Natural killer cell treated with Interleukin-12 subunit alpha and Interleukin-12 subunit beta and Interleukin-15 and Interleukin-18, amount 100 ng/mL, for 72 hours (primary cell): ENCODE data around the gene PTMS. TPM values are rescaled to one million over a fixed set of nuclear protein-coding genes. Genes with fewer than 3 reads are reported as not detected.

Experiments
- ATAC-seq, 2 donors: fragments of 150-1000 bp; cut with Tn5 transposase in 1 of 2; sonication (Bioruptor Pico), chemical (Tn5 transposase) in 1 of 2; 2 replicates each; pipeline ENCODE4 v1.10.0; 2021
- DNase-seq: peaks from one replicate; pipeline ENCODE4 v3.0.0; 2022; ENCODE audit warnings: low spot score
- H3K27ac Mint-ChIP-seq, 2 donors: 1 replicate in 1 of 2; 2 replicates in 1 of 2; pipeline ENCODE4 v1.8.0; 2022; ENCODE audit warnings: mixed read lengths in 2 of 2, mild to moderate bottlenecking in 1 of 2, moderate library complexity in 1 of 2
- H3K27me3 Mint-ChIP-seq, 2 donors: 1 replicate in 1 of 2; 2 replicates in 1 of 2; pipeline ENCODE4 v1.8.0; 2022; ENCODE audit warnings: mixed read lengths in 2 of 2
- H3K36me3 Mint-ChIP-seq: one replicate; pipeline ENCODE4 v1.8.0; 2022; ENCODE audit warnings: mixed read lengths
- H3K4me1 Mint-ChIP-seq, 2 donors: 1 replicate in 1 of 2; 2 replicates in 1 of 2; pipeline ENCODE4 v1.8.0; 2022; ENCODE audit warnings: low read depth in 2 of 2, mixed read lengths in 2 of 2, mild to moderate bottlenecking in 1 of 2
- H3K4me3 Mint-ChIP-seq: one replicate; pipeline ENCODE4 v1.8.0; 2022; ENCODE audit warnings: mixed read lengths
- H3K9me3 Mint-ChIP-seq: 2 replicates; pipeline ENCODE4 v1.8.0; 2022; ENCODE audit warnings: mixed read lengths
- total RNA-seq, 2 donors: library from RNA; stranded (reverse); gene quantifications; one replicate each; pipeline ENCODE4 v1.2.3, GENCODE V29; 2022

The PTMS gene
- total RNA-seq, 2 donors from 2014 or later = 50.4 to 93.8 TPM

DNA sequence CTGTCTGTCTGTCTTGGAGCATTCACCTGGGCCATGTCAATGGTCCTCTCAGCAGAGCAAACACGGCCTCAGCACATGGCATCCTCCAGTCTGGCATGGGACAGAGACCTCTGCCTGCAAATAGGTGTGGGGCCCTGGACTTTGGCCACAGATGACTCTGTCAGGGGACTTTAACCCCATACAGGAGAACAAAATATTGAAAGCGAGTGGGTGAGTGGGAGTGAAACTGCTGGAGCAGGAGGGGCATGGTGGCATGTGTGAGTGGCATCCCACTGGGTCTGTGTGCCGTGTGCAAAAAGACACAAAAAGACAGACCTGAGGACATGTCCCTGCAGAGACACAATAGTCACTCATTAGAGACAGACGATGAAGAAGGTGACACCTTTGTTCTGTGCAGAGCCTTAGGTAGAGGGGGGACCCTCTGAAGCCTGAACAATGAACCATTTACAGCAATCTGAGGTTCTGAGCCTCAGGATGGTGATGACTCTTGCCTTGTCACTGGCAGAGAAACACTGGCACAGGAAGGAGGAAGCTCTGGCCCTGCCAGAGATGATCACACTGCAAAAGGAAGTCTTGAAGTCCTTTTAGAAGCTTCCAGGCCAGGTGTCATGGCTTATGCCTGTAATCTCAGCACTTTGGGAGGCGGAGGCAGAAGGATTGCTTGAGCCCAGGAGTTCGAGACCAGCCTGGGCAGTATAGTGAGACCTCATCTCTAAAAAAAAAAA is 13.7 kb downstream of the PTMS start:
- H3K36me3 Mint-ChIP-seq = peaks cover 18% of the 10 kb centered on the region
- ATAC-seq = no peak
- peaks cover 17 to 29% of the 10 kb centered on the region in 2 donors for H3K27me3 Mint-ChIP-seq
- H3K4me1 Mint-ChIP-seq = peaks cover 23 to 43% of the 10 kb centered on the region in 2 donors
- peak overlapping the region; percentile 84 for H3K4me3 Mint-ChIP-seq
- H3K27ac Mint-ChIP-seq = peak overlapping the region in 1 of 2 donors; percentile 93
- DNase-seq = peak; percentile 37
- H3K9me3 Mint-ChIP-seq = no peaks in the 10 kb centered on the region

DNA sequence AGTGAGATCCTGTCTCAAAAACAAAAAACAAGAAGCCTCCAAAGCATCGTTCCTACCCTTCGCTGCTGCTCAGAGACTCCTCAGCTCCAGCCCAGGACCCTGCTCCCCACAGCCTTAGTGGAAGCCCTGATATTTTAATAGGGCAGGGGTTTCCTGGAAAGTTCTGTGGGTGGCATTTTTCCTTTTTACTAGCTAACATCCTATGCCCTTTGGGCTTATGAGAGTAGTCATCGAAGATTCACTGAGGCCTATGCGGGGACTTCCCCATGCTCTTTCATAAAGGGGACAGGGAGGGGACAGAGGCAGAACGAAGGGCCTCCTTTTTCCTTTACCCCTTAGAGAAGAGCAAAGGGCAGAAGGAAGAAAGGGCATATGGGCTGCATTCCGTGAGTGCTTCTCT is 14.4 kb downstream of the PTMS start:
- peak in 1 of 2 donors; percentile 48 for ATAC-seq
- Mint-ChIP-seq H3K9me3 (no peaks in the 10 kb centered on the region), H3K4me3 (peak overlapping the region; percentile 47), H3K36me3 (peaks cover 12% of the 10 kb centered on the region), H3K4me1 (peaks cover 16 to 36% of the 10 kb centered on the region in 2 donors), H3K27me3 (peaks cover 10 to 23% of the 10 kb centered on the region in 2 donors), H3K27ac (peak overlapping the region in 1 of 2 donors; percentile 93)
- peak; percentile 49 for DNase-seq

DNA sequence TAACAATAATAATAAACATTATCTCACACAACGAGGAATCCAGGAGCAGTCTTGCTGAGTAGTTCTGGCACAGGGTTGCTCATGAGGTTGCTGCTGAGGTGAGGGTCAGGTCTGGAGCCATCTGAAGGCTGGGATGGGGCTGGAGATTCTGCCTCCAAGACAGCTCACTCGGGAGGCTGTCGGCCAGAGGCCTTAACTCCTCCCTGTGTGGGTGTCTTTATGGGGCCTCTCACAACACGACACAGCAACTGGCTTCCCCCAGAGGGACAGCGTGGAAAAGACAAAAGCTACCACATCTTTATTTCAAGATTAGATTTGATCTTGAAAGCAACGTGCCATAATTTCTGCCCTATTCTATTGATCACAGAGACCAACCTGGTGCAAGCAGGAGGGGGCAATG is 16.0 kb downstream of the PTMS start:
- H3K27me3 Mint-ChIP-seq = peaks cover 9 to 18% of the 10 kb centered on the region in 2 donors
- H3K27ac Mint-ChIP-seq = no peak overlapping the region
- no peaks in the 10 kb centered on the region for H3K9me3 Mint-ChIP-seq
- peaks cover 12 to 24% of the 10 kb centered on the region in 2 donors for H3K4me1 Mint-ChIP-seq
- DNase-seq (peak; percentile 40), ATAC-seq (no peak)
- H3K4me3 Mint-ChIP-seq = no peak overlapping the region
- H3K36me3 Mint-ChIP-seq = no peaks in the 10 kb centered on the region

DNA sequence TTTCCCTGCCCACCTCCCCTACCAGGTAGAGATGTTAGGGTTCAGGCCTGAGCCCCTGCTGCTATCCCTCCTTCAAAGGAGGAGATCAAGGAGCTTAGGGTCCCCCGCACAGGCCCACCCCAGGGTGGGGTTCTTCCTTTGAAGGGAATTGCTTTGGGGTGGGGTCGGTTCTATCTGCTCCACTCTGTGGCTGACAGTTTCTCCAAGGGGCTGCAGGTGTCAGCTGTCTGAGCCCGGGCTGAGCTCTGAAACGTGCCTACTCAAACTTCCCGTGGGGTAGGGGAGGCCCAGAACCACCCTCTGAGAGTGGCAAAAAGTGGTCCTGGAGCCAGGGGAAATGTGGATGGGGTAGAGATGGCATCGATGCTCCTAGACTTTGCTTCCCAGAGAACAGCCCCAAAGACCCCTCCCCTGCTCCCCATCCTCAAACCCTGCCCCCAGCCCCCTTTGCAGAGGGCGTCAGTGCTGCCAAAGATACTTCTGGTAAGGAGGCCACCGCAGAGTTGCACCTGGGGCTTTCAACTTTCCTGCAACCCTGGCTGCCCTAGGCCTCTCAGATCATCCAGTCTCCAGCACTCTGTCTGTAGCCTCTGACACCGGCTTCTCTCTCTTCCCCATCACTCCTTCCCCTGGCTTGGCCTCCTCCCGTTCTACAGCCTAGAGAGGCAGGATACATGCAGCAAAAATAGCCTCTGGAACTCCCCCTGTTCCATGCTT is 16.8 kb downstream of the PTMS start:
- H3K27me3 Mint-ChIP-seq = peaks cover 9 to 12% of the 10 kb centered on the region in 2 donors
- H3K4me1 Mint-ChIP-seq = peaks cover 12 to 24% of the 10 kb centered on the region in 2 donors
- no peak overlapping the region for H3K27ac Mint-ChIP-seq
- DNase-seq = peak; percentile 35
- H3K9me3 Mint-ChIP-seq = no peaks in the 10 kb centered on the region
- H3K36me3 Mint-ChIP-seq = no peaks in the 10 kb centered on the region
- ATAC-seq = no peak
- no peak overlapping the region for H3K4me3 Mint-ChIP-seq

DNA sequence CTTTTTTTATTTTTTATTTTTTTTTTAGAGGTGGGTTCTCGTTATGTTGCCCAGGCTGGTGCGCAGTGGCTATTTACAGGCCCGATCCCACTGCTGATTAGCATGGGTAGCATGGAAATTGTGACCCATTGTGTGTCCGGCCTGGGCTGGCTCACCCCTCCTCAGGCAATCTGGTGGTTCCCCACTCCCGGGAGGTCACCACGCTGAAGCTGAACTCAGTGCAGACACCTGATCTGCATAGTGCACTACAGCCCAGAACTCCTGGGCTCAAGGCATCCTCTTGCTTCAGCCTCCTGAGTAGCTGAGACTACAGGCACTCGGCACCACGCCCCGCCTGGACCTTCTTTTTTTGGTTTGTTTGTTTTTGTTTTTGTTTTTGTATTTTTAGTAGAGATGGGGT is 17.7 kb downstream of the PTMS start:
- H3K27ac Mint-ChIP-seq = no peak overlapping the region
- H3K27me3 Mint-ChIP-seq = peaks cover 1 to 4% of the 10 kb centered on the region in 2 donors
- H3K9me3 Mint-ChIP-seq = no peaks in the 10 kb centered on the region
- DNase-seq (no peak), ATAC-seq (no peak)
- H3K4me1 Mint-ChIP-seq = peaks cover 3 to 16% of the 10 kb centered on the region in 2 donors
- H3K4me3 Mint-ChIP-seq = no peak overlapping the region
- no peaks in the 10 kb centered on the region for H3K36me3 Mint-ChIP-seq

DNA sequence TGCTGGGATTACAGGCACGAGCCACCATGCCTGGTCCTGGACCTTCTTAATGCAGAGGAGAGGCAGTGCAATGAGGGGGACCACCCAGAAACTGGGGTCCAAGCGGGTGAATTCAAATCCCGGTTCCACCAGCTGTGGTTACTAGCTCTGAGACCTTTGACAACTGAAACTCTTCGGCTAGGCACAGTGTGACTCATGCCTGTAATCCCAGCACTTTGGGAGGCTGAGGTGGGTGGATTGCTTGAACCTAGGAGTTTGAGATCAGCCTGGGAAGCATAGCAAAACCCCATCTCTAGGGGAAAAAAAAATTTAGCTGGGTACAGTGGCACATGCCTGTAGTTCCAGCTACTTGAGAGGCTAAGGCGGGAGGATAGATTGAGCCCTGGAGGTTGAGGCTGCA is 18.1 kb downstream of the PTMS start:
- DNase-seq (no peak), ATAC-seq (no peak)
- H3K36me3 Mint-ChIP-seq = no peaks in the 10 kb centered on the region
- H3K27me3 Mint-ChIP-seq = peaks cover 3 to 4% of the 10 kb centered on the region in 2 donors
- H3K9me3 Mint-ChIP-seq = no peaks in the 10 kb centered on the region
- H3K27ac Mint-ChIP-seq = no peak overlapping the region
- H3K4me1 Mint-ChIP-seq = peaks cover 0 to 14% of the 10 kb centered on the region in 2 donors
- no peak overlapping the region for H3K4me3 Mint-ChIP-seq

DNA sequence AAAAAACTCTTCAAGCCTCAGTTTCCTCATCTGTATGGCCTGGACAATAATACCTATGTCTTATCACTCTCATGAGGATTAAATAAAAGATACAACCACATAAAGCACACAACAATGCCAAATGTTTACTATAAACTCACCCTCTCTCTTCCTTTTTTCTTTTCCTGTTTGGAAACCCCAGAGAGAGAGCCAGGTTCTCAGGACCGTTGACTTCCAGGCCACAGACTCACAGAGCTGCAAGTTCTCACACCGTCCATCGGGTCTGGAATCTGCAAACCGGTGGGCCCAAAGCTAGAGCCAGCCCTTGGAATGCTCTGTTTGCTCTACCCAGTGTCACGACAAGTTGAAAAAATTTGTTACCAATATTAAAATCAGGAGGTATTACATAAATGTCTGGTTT is 18.6 kb downstream of the PTMS start:
- DNase-seq (no peak), ATAC-seq (no peak)
- Mint-ChIP-seq H3K36me3 (no peaks in the 10 kb centered on the region), H3K4me3 (no peak overlapping the region), H3K27ac (no peak overlapping the region), H3K9me3 (no peaks in the 10 kb centered on the region), H3K27me3 (peaks cover 5 to 8% of the 10 kb centered on the region in 2 donors), H3K4me1 (peaks cover 0 to 14% of the 10 kb centered on the region in 2 donors)

DNA sequence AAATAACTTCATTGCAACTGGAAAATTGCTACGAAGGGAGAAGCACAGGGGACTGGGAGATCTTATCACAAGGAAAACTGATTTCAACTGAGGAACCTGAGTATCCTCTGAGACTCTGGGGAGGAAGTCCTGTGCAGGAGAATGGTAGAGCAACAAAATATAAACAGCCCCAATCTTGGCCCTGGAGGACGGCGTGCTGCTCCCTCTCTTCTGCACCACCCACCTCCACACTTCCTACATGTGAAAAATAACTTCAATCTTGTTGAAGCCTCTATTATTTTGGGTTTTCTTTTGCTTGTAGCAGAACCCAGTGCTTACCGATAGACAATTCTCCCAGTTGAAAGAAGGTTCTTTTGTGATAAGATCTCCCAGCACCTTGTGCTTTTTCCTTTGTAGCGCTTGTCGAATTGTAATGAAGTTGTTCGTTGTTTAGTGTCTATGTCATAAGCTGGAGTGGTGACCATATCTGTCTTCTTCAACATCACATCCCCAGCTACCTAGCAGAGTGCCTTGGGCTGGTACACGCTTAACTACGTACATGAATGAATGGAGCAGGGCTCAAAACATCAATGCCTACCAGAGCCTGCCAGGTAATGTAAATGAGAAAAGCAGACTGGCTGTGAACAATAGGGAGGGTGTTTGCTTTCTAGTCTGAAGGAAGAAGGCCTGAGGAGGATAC is 20.4 kb downstream of the PTMS start:
- ATAC-seq (no peak), DNase-seq (no peak)
- H3K27ac Mint-ChIP-seq = peak overlapping the region in 1 of 2 donors; percentile 64
- H3K36me3 Mint-ChIP-seq = no peaks in the 10 kb centered on the region
- peaks cover 0 to 8% of the 10 kb centered on the region in 2 donors for H3K4me1 Mint-ChIP-seq
- no peaks in the 10 kb centered on the region for H3K9me3 Mint-ChIP-seq
- H3K4me3 Mint-ChIP-seq = no peak overlapping the region
- peaks cover 7 to 12% of the 10 kb centered on the region in 2 donors for H3K27me3 Mint-ChIP-seq

DNA sequence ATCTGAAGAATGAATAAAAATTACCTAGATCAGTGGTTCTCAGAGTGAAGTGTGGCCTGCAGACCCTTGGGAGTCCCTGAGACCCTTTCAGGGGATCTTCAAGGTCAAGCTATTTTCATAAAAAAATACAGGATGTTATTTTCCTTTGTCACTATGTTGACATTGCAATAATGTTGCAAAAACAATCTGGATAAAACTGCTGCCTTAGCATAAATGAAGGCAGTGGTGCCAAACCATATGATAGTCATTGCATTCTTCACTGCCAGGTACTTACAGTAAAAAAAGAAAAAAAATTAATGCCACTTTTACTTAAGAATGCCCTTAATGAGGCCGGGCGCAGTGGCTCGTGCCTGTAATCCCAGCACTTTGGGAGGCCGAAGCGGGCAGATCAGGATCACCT is 21.1 kb downstream of the PTMS start:
- ATAC-seq (no peak), DNase-seq (peak; percentile 22)
- H3K36me3 Mint-ChIP-seq = no peaks in the 10 kb centered on the region
- no peaks in the 10 kb centered on the region for H3K9me3 Mint-ChIP-seq
- no peak overlapping the region for H3K4me3 Mint-ChIP-seq
- H3K27ac Mint-ChIP-seq = no peak overlapping the region
- H3K27me3 Mint-ChIP-seq = peaks cover 13 to 16% of the 10 kb centered on the region in 2 donors
- peaks cover 7 to 11% of the 10 kb centered on the region in 2 donors for H3K4me1 Mint-ChIP-seq

DNA sequence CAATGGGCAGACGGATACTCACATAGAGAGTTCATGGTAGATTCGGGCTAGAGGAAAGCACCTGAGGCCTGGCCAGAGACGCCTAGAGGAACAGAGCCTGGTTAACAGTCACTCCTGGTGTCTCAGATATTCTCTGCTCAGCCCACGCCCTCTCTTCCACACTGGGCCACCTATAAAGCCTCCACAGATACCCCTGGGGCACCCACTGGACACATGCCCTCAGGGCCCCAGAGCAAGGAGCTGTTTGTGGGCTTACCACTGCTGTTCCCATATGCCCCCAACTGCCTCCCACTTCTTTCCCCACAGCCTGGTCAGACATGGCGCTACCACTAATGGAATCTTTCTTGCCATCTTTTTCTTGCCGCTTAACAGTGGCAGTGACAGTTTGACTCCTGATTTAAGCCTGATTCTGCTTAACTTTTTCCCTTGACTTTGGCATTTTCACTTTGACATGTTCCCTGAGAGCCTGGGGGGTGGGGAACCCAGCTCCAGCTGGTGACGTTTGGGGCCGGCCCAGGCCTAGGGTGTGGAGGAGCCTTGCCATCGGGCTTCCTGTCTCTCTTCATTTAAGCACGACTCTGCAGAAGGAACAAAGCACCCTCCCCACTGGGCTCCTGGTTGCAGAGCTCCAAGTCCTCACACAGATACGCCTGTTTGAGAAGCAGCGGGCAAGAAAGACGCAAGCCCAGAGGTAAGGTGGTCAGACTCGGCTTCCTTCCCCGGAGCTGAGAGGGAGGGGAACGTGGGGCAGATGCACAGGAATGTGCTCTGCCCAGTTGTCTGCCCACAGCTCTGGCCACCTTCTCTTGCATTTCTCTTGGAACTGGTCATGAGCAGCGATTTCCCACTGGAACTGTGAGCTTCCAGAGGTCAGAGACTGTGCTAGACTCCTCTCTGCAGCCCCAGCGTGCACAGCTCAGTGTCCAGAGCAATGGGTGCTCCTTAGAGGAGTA is 23.1 kb downstream of the PTMS start, which contains the start of gene CD4:
TSS of gene CD4 (plus strand) at position 557 of the 953 bp plus-strand sequence. CDS start 10,611 bp downstream, outside the sequence.
- H3K9me3 Mint-ChIP-seq = no peaks in the 10 kb centered on the region
- DNase-seq (peak; percentile 34), ATAC-seq (peak; percentile 41 to 53)
- no peaks in the 10 kb centered on the region for H3K36me3 Mint-ChIP-seq
- H3K27ac Mint-ChIP-seq = peak within 1 kb of the TSS; percentile 6
- peaks cover 17% of the 10 kb centered on the region in 2 donors for H3K4me1 Mint-ChIP-seq
- H3K27me3 Mint-ChIP-seq = peaks cover 24 to 36% of the 10 kb centered on the region in 2 donors
- peak within 1 kb of the TSS; percentile 53 for H3K4me3 Mint-ChIP-seq

DNA sequence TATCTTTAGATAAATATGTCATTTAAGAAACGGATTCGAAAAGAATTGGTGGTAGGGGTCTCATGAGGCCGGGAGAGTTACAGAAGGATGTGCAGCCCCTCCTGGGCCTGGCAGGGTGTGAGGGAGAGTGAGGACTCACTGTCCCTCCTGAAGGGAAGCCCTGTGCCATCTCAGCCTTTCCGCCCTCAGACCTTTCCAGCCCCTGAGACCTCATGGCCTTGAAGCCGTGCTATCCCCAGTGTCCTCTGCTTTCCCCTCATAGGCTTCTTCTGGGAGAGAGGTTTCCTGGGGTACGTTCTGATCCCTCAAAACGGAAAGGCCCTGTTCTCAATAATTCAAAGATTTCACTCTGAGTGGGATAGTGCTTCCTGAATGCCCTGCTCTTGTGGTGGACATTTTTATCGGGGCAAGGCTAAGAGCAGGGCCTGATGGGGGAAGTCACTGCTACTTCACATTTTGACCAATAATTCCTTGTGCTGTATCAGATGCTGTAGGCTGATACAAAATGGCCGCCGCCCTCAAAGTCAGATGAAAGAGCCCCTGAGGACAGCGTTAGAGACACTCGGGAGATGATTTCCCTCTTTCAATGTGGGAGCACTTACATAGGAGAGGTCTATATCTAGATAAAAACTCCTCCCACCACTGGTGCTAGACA is 24.5 kb downstream of the PTMS start:
- Mint-ChIP-seq H3K4me3 (no peak overlapping the region), H3K27me3 (peaks cover 32 to 48% of the 10 kb centered on the region in 2 donors), H3K4me1 (peaks cover 17% of the 10 kb centered on the region in 2 donors), H3K9me3 (no peaks in the 10 kb centered on the region), H3K36me3 (no peaks in the 10 kb centered on the region), H3K27ac (no peak overlapping the region)
- no peak for DNase-seq
- ATAC-seq = no peak

DNA sequence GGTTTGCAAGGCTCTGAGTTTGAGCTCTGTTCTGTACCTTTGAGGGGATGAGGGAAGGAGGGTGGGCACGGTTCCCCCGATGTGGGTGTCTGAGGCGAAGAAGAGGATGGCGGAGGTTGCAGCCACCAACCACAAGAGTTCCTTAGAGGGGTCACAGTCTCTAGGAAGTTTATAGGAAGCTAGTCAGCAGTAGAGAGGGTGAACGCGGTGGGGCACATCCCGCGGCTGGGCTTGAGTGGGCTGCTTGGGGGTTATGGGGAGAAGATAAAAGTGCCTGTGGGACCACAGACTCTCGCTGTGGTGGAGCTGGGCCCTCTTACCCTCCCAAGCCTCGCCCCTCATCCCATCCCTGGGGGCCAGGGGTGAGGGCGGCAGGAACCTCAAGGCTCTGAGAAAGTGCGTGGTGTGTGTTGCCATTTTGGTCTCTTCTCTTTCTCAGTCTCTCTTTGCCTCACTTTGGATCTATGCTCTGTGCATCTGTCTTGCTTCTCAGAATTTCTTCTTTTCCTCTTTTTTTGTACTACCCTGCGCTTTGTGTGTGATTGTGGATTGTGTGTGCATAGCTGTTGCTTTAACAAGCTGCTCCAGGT is 25.9 kb downstream of the PTMS start:
- no peak for DNase-seq
- Mint-ChIP-seq H3K27me3 (peaks cover 35 to 55% of the 10 kb centered on the region in 2 donors), H3K27ac (peak overlapping the region; percentile 14 to 30), H3K36me3 (no peaks in the 10 kb centered on the region), H3K4me1 (peaks cover 17% of the 10 kb centered on the region in 2 donors), H3K9me3 (no peaks in the 10 kb centered on the region), H3K4me3 (peak overlapping the region; percentile 28)
- no peak for ATAC-seq
